ENCODE results near the gene ABHD10. TPM values are rescaled to one million over a fixed set of nuclear protein-coding genes. Genes with fewer than 3 reads are reported as not detected.
A peak's percentile ranks its signal among the peaks of the same experiment; 100 is the strongest.

ABHD10 gene
- polyA plus RNA-seq, 3 donors from 2014 or later = 22.2 to 27.7 (median 24.2) TPM

GRCh38 chr3:111971533-111972130 lies 7.2 kb upstream of the ABHD10 start:
- H3K27me3 Mint-ChIP-seq (ENCODE audit: low read depth in 3 of 3) = no peaks in the 10 kb centered on the region
- no peak overlapping the region for H3K4me3 Mint-ChIP-seq
- H3K36me3 Mint-ChIP-seq = peaks cover 8 to 19% (median 15%) of the 10 kb centered on the region in 3 donors
- H3K4me1 Mint-ChIP-seq = peaks cover 2 to 8% of the 10 kb centered on the region in 2 donors
- H3K9me3 Mint-ChIP-seq = no peaks in the 10 kb centered on the region
- DNase-seq = no peak
- H3K27ac Mint-ChIP-seq = no peak overlapping the region

GRCh38 chr3:111972891-111973290 lies 5.9 kb upstream of the ABHD10 start:
- DNase-seq = no peak
- H3K36me3 Mint-ChIP-seq = peaks cover 8 to 19% (median 15%) of the 10 kb centered on the region in 3 donors
- peaks cover 0 to 2% (median 0%) of the 10 kb centered on the region in 3 donors for H3K27me3 Mint-ChIP-seq (ENCODE audit: low read depth in 3 of 3)
- H3K27ac Mint-ChIP-seq = no peak overlapping the region
- no peak overlapping the region for H3K4me3 Mint-ChIP-seq
- H3K9me3 Mint-ChIP-seq = no peaks in the 10 kb centered on the region
- H3K4me1 Mint-ChIP-seq = peaks cover 0 to 3% of the 10 kb centered on the region in 2 donors

- H3K27me3 Mint-ChIP-seq (ENCODE audit: low read depth in 3 of 3) = peaks cover 3 to 7% (median 3%) of the 10 kb centered on the region in 3 donors
- peaks cover 3 to 12% (median 11%) of the 10 kb centered on the region in 3 donors for H3K36me3 Mint-ChIP-seq
- H3K9me3 Mint-ChIP-seq = no peaks in the 10 kb centered on the region
- no peak overlapping the region for H3K27ac Mint-ChIP-seq
- H3K4me3 Mint-ChIP-seq = no peak overlapping the region
- no peak for DNase-seq
- H3K4me1 Mint-ChIP-seq = peaks cover 14 to 23% of the 10 kb centered on the region in 2 donors
These were observed 3.7 kb upstream of the ABHD10 start for GRCh38 chr3:111975131-111975530.

GRCh38 chr3:111976254-111976653 lies 2.6 kb upstream of the ABHD10 start:
- DNase-seq = no peak
- Mint-ChIP-seq H3K9me3 (no peaks in the 10 kb centered on the region), H3K4me1 (peaks cover 25 to 34% of the 10 kb centered on the region in 2 donors), H3K27me3 (ENCODE audit: low read depth in 3 of 3) (peaks cover 3 to 7% (median 3%) of the 10 kb centered on the region in 3 donors), H3K36me3 (peaks cover 3 to 12% (median 9%) of the 10 kb centered on the region in 3 donors), H3K4me3 (no peak overlapping the region), H3K27ac (peak overlapping the region in 1 of 6 donors; percentile 12)

GRCh38 chr3:111979434-111980038 lies 710 bp downstream of the ABHD10 start:
- peak; percentile 39 to 42 (median 42) for DNase-seq
- H3K27ac Mint-ChIP-seq = peak overlapping the region; percentile 62 to 92 (median 88)
- peaks cover 0 to 4% (median 3%) of the 10 kb centered on the region in 3 donors for H3K36me3 Mint-ChIP-seq
- H3K27me3 Mint-ChIP-seq (ENCODE audit: low read depth in 3 of 3) = peaks cover 3 to 7% (median 3%) of the 10 kb centered on the region in 3 donors
- H3K4me1 Mint-ChIP-seq = peaks cover 37 to 64% of the 10 kb centered on the region in 2 donors
- peak overlapping the region; percentile 89 to 96 (median 91) for H3K4me3 Mint-ChIP-seq
- H3K9me3 Mint-ChIP-seq = no peaks in the 10 kb centered on the region

GRCh38 chr3:111980716-111981456 lies 2.1 kb downstream of the ABHD10 start:
- Mint-ChIP-seq H3K9me3 (no peaks in the 10 kb centered on the region), H3K27me3 (ENCODE audit: low read depth in 3 of 3) (peaks cover 3 to 7% (median 3%) of the 10 kb centered on the region in 3 donors), H3K27ac (peak overlapping the region in 4 of 6 donors; percentile 12 to 87 (median 18)), H3K36me3 (peaks cover 2 to 4% (median 3%) of the 10 kb centered on the region in 3 donors), H3K4me3 (peak overlapping the region in 3 of 5 donors; percentile 10 to 91 (median 89)), H3K4me1 (peaks cover 37 to 77% of the 10 kb centered on the region in 2 donors)
- DNase-seq = no peak

GRCh38 chr3:111981457-111981763 lies 2.6 kb downstream of the ABHD10 start:
- Mint-ChIP-seq H3K9me3 (no peaks in the 10 kb centered on the region), H3K36me3 (peaks cover 3 to 4% (median 4%) of the 10 kb centered on the region in 3 donors), H3K4me3 (peak overlapping the region in 2 of 5 donors; percentile 6 to 12), H3K4me1 (peaks cover 37 to 78% of the 10 kb centered on the region in 2 donors), H3K27ac (peak overlapping the region in 2 of 6 donors; percentile 14 to 47), H3K27me3 (ENCODE audit: low read depth in 3 of 3) (peaks cover 3 to 7% (median 3%) of the 10 kb centered on the region in 3 donors)
- no peak for DNase-seq

GRCh38 chr3:111984636-111985298 lies 5.9 kb downstream of the ABHD10 start:
- no peaks in the 10 kb centered on the region for H3K9me3 Mint-ChIP-seq
- H3K27me3 Mint-ChIP-seq (ENCODE audit: low read depth in 3 of 3) = no peaks in the 10 kb centered on the region
- peaks cover 31 to 69% of the 10 kb centered on the region in 2 donors for H3K4me1 Mint-ChIP-seq
- no peak for DNase-seq
- H3K27ac Mint-ChIP-seq = peak overlapping the region in 5 of 6 donors; percentile 19 to 80 (median 37)
- peaks cover 9 to 20% (median 13%) of the 10 kb centered on the region in 3 donors for H3K36me3 Mint-ChIP-seq
- no peak overlapping the region for H3K4me3 Mint-ChIP-seq

- Mint-ChIP-seq H3K4me3 (no peak overlapping the region), H3K9me3 (no peaks in the 10 kb centered on the region), H3K27ac (peak overlapping the region in 4 of 6 donors; percentile 6 to 38 (median 22)), H3K4me1 (peaks cover 12 to 49% of the 10 kb centered on the region in 2 donors), H3K27me3 (ENCODE audit: low read depth in 3 of 3) (no peaks in the 10 kb centered on the region), H3K36me3 (peaks cover 14 to 25% (median 16%) of the 10 kb centered on the region in 3 donors)
- DNase-seq = no peak
These were observed 8.0 kb downstream of the ABHD10 start for GRCh38 chr3:111986800-111987199.

- Mint-ChIP-seq H3K27me3 (ENCODE audit: low read depth in 3 of 3) (no peaks in the 10 kb centered on the region), H3K4me3 (no peak overlapping the region), H3K4me1 (peaks cover 4 to 27% of the 10 kb centered on the region in 2 donors), H3K27ac (no peak overlapping the region), H3K9me3 (no peaks in the 10 kb centered on the region), H3K36me3 (peaks cover 22 to 34% (median 24%) of the 10 kb centered on the region in 3 donors)
- DNase-seq = peak; percentile 9 to 23 (median 14)
These were observed 10.3 kb downstream of the ABHD10 start for GRCh38 chr3:111989061-111989678.

GRCh38 chr3:111993038-111993437 lies 14.2 kb downstream of the ABHD10 start:
- Mint-ChIP-seq H3K36me3 (peaks cover 21 to 26% (median 24%) of the 10 kb centered on the region in 3 donors), H3K4me3 (no peak overlapping the region), H3K27ac (no peak overlapping the region), H3K27me3 (ENCODE audit: low read depth in 3 of 3) (peaks cover 0 to 3% (median 1%) of the 10 kb centered on the region in 3 donors), H3K4me1 (peaks cover 4 to 5% of the 10 kb centered on the region in 2 donors), H3K9me3 (no peaks in the 10 kb centered on the region)
- DNase-seq = no peak

GRCh38 chr3:111998636-111999483 lies 20.0 kb downstream of the ABHD10 start, which contains the start of gene TAGLN3:
Gene TAGLN3, plus strand, starts transcription at chr3:111998922. Its CDS starts 501 bp downstream, at chr3:111999423.
- peak in 2 of 3 donors; percentile 12 to 16 for DNase-seq
- Mint-ChIP-seq H3K27me3 (ENCODE audit: low read depth in 3 of 3) (peaks cover 3 to 10% (median 7%) of the 10 kb centered on the region in 3 donors), H3K36me3 (peaks cover 5 to 11% (median 7%) of the 10 kb centered on the region in 3 donors), H3K9me3 (no peaks in the 10 kb centered on the region), H3K27ac (peak within 1 kb of the TSS in 1 of 6 donors; percentile 14), H3K4me1 (peaks cover 20 to 31% of the 10 kb centered on the region in 2 donors), H3K4me3 (peak within 1 kb of the TSS; percentile 84 to 90 (median 86))

Data from immature natural killer cell (primary cell).